OCI-LY3 (cell line): ENCODE results near the gene GGA2.
A peak's percentile ranks its signal among the peaks of the same experiment; 100 is the strongest.

Source experiments
- H2AFZ ChIP-seq: fragments of 200-600, 300-600 bp; shearing (Covaris generic); 2 replicates; pipeline ENCODE4 v1.6.0; 2014; ENCODE audit warnings: antibody characterized with exemption, low read depth, low read length
- H3K27ac ChIP-seq: fragments of 200-600, 300-600 bp; sonication (generic); 2 replicates; pipeline ENCODE4 v1.5.1; 2014; ENCODE audit warnings: mild to moderate bottlenecking, low read length, moderate library complexity, mixed read lengths
- H3K27me3 ChIP-seq: fragments of 200-600, 300-600 bp; sonication (generic); 2 replicates; pipeline ENCODE4 v1.6.1; 2014; ENCODE audit warnings: low read depth, low read length, mixed read lengths
- H3K36me3 ChIP-seq: fragments of 200-600, 300-600 bp; sonication (generic); replicated peaks from 2 replicates; pipeline ENCODE3; 2014; ENCODE audit warnings: low read depth, low read length, mixed read lengths
- H3K4me1 ChIP-seq: fragments of 300-600, 200-600 bp; sonication (generic); 2 replicates; pipeline ENCODE4 v1.6.1; 2014; ENCODE audit warnings: low read length, mixed read lengths
- H3K4me2 ChIP-seq: fragments of 200-600, 300-600 bp; sonication (generic); 2 replicates; pipeline ENCODE4 v1.6.1; 2014; ENCODE audit warnings: low read length, mixed read lengths
- H3K4me3 ChIP-seq: fragments of 300-600, 200-600 bp; sonication (generic); 2 replicates; pipeline ENCODE4 v1.5.1; 2014; ENCODE audit warnings: antibody characterized with exemption, mild to moderate bottlenecking, low read length, moderate library complexity
- H3K79me2 ChIP-seq: fragments of 300-600, 200-600 bp; shearing (Covaris generic); 2 replicates; pipeline ENCODE4 v1.6.1; 2014; ENCODE audit warnings: mild to moderate bottlenecking, low read length, mixed read lengths
- H3K9ac ChIP-seq: fragments of 300-600, 200-600 bp; shearing (Covaris generic); 2 replicates; pipeline ENCODE4 v1.6.0; 2014; ENCODE audit warnings: mild to moderate bottlenecking, low read length, moderate library complexity
- H3K9me3 ChIP-seq: fragments of 200-600, 300-600 bp; shearing (Covaris generic); 2 replicates; pipeline ENCODE4 v1.6.1; 2014; ENCODE audit warnings: low read length, mixed read lengths; ENCODE audit not compliant: insufficient read depth
- H4K20me1 ChIP-seq: fragments of 200-600, 300-600 bp; sonication (generic); 2 replicates; pipeline ENCODE4 v1.6.1; 2016; ENCODE audit warnings: low read length, mixed read lengths; ENCODE audit not compliant: insufficient read depth
- CTCF ChIP-seq: fragments of 200-600, 300-600 bp; sonication (generic); IDR thresholded peaks from 2 replicates; pipeline ENCODE4 v1.5.1; 2014; ENCODE audit warnings: antibody characterized with exemption, low read length, low read depth
- EZH2phosphoT487 ChIP-seq: fragments of 200-600 bp; shearing (Covaris generic); IDR thresholded peaks from 2 replicates; pipeline ENCODE4 v1.6.1; 2018; ENCODE audit warnings: antibody characterized with exemption, mixed run types, low read depth

The GGA2 gene

GRCh38 chr16:23505180-23505665 lies 5.1 kb downstream of the GGA2 start:
- Histone ChIP-seq H3K36me3 (peaks cover 45% of the 10 kb centered on the region), H3K4me2 (peak overlapping the region; percentile 99), H3K27ac (peak overlapping the region; percentile 79), H4K20me1 (peaks cover 91% of the 10 kb centered on the region), H3K4me3 (peak overlapping the region; percentile 76), H3K27me3 (no peaks in the 10 kb centered on the region), H3K79me2 (peaks cover 100% of the 10 kb centered on the region), H3K4me1 (peaks cover 50% of the 10 kb centered on the region), H3K9ac (peak overlapping the region; percentile 34; the same call in 1 of the 2 replicates), H2AFZ (no peak overlapping the region), H3K9me3 (no peaks in the 10 kb centered on the region)
- TF ChIP-seq EZH2phosphoT487 (no peak), CTCF (no peak)

- H3K4me2 ChIP-seq: peak overlapping the region; percentile 99
- H3K9ac ChIP-seq: peak overlapping the region; percentile 34; the same call in 1 of the 2 replicates
- no peaks in the 10 kb centered on the region for H3K27me3 ChIP-seq
- peaks cover 97% of the 10 kb centered on the region for H4K20me1 ChIP-seq
- no peak overlapping the region for H2AFZ ChIP-seq
- peak overlapping the region; percentile 79 for H3K27ac ChIP-seq
- H3K36me3 ChIP-seq: peaks cover 50% of the 10 kb centered on the region
- TF ChIP-seq EZH2phosphoT487 (peak; percentile 58; the same call in 1 of the 2 replicates), CTCF (no peak)
- H3K4me1 ChIP-seq: peaks cover 50% of the 10 kb centered on the region
- peaks cover 100% of the 10 kb centered on the region for H3K79me2 ChIP-seq
- H3K4me3 ChIP-seq: peak overlapping the region; percentile 76
- no peaks in the 10 kb centered on the region for H3K9me3 ChIP-seq
Observed at GRCh38 chr16:23504453-23505179, 5.7 kb downstream of the GGA2 start.

- peaks cover 44% of the 10 kb centered on the region for H3K36me3 ChIP-seq
- peak overlapping the region; percentile 99 for H3K4me2 ChIP-seq
- peaks cover 50% of the 10 kb centered on the region for H3K4me1 ChIP-seq
- peaks cover 100% of the 10 kb centered on the region for H3K79me2 ChIP-seq
- H3K27me3 ChIP-seq: no peaks in the 10 kb centered on the region
- peak overlapping the region; percentile 79; the same call in 1 of the 2 replicates for H3K27ac ChIP-seq
- H3K9ac ChIP-seq: no peak overlapping the region
- peaks cover 98% of the 10 kb centered on the region for H4K20me1 ChIP-seq
- no peaks in the 10 kb centered on the region for H3K9me3 ChIP-seq
- TF ChIP-seq EZH2phosphoT487 (no peak), CTCF (no peak)
- peak overlapping the region; percentile 76 for H3K4me3 ChIP-seq
- no peak overlapping the region for H2AFZ ChIP-seq
Observed at GRCh38 chr16:23504076-23504452, 6.2 kb downstream of the GGA2 start.

- Histone ChIP-seq H3K4me2 (no peak overlapping the region), H3K9me3 (no peaks in the 10 kb centered on the region), H3K27ac (no peak overlapping the region), H3K36me3 (peaks cover 36% of the 10 kb centered on the region), H3K9ac (no peak overlapping the region), H3K79me2 (peaks cover 100% of the 10 kb centered on the region), H2AFZ (no peak overlapping the region), H3K4me3 (no peak overlapping the region), H3K27me3 (no peaks in the 10 kb centered on the region), H4K20me1 (peaks cover 99% of the 10 kb centered on the region), H3K4me1 (peaks cover 39% of the 10 kb centered on the region)
- TF ChIP-seq EZH2phosphoT487 (no peak), CTCF (no peak)
Observed at GRCh38 chr16:23502466-23502865, 7.8 kb downstream of the GGA2 start.
